Adrenal gland (tissue), 12 donors: ENCODE measurements around the gene OR5P2. TPM values are rescaled to one million over a fixed set of nuclear protein-coding genes. Genes with fewer than 3 reads are reported as not detected.
"Not testable (repeated sequence)": the region's sequence is repeated elsewhere in the genome, so short reads cannot be mapped to it uniquely, and the experiment has no call there.

Source experiments
- DNase-seq, 7 donors: peaks; one replicate each; pipeline ENCODE4 v3.0.0-alpha.2; 2019 to 2020
- H3K27ac ChIP-seq, 5 donors: fragments of 200-600 bp; sonication (generic) in 4 of 5; 1 replicate in 3 of 5; 2 replicates in 2 of 5; pipeline versions ENCODE4 v1.5.1 to v1.8.0; 2016 to 2020; ENCODE audit warnings: mild to moderate bottlenecking in 1 of 5
- H3K27me3 ChIP-seq: fragments of 200-600 bp; 2 replicates; pipeline ENCODE4 v1.8.0; 2021
- H3K36me3 ChIP-seq, 2 donors: fragments of 200-600 bp; replicated peaks in 1 of 2; 1 replicate in 1 of 2; 2 replicates in 1 of 2; pipeline versions ENCODE4 v1.5.1 to v1.8.0; 2018 to 2022
- H3K4me1 ChIP-seq, 2 donors: fragments of 200-600 bp; replicated peaks in 1 of 2; 1 replicate in 1 of 2; 2 replicates in 1 of 2; pipeline versions ENCODE4 v1.5.1 to v1.8.0; 2018 to 2021
- H3K4me3 ChIP-seq, 4 donors: fragments of 200-600 bp; sonication (generic) in 3 of 4; one replicate each; pipeline ENCODE4 v1.5.1; 2016 to 2018
- H3K9me3 ChIP-seq, 3 donors: fragments of 200-600 bp; sonication (generic) in 1 of 3; replicated peaks in 1 of 3; 1 replicate in 2 of 3; 2 replicates in 1 of 3; pipeline versions ENCODE4 v1.5.1 to v1.8.0; 2016 to 2021
- CTCF ChIP-seq, 6 experiments: fragments of 450-650 bp in 4 of 6; fragments of 200-600 bp in 2 of 6; sonication (generic) in 1 of 6; IDR thresholded peaks; 1 replicate in 5 of 6; 2 replicates in 1 of 6; pipeline versions ENCODE4 v1.5.1 to v1.8.0; 2016 to 2021; ENCODE audit warnings: antibody characterized with exemption in 6 of 6, mild to moderate bottlenecking in 2 of 6, moderate library complexity in 1 of 6
- POLR2A ChIP-seq, 2 donors: fragments of 450-650 bp; IDR thresholded peaks; one replicate each; pipeline ENCODE4 v1.6.1; 2017; ENCODE audit warnings: antibody characterized with exemption in 2 of 2, mild to moderate bottlenecking in 2 of 2, moderate library complexity in 1 of 2
- WGBS, 4 donors: extraction: QIAGEN DNeasy Blood & Tissue Kit in 2 of 4; methylation state at CpG; one replicate each; pipeline versions ENCODE4 v1.1.5 to v1.1.7; 2013 to 2017; 5-methylcytosine and 5-hydroxymethylcytosine counted together
- intact Hi-C, 2 donors: fragments of 100-400 bp; cut with DNase I; formaldehyde crosslinking; loops; one replicate each; pipeline versions ENCODE4 v1.14.1 to v1.15.0; 2022 to 2023
- polyA plus RNA-seq, 3 donors: library from polyadenylated mRNA; stranded (reverse); fragments of 200-250 nt in 2 of 3; fragments of 350-450 nt in 1 of 3; fragmentation: Illumina TruSeq in 1 of 3; extraction: RNeasy Lipid Tissue Mini Kit (QIAGEN cat#74804) in 1 of 3; gene quantifications; one replicate each; pipeline ENCODE4 v1.2.3, GENCODE V29; 2013 to 2014
- total RNA-seq, 9 donors: library from RNA; depleted of rRNA in 4 of 9; stranded (reverse); fragments of >200 nt in 4 of 9; fragments of 120-200 nt in 1 of 9; fragmentation: NEBNext Ultra II Directional in 1 of 9; extraction: Animal tissue kit (Norgen Biotek cat#: 25700) in 1 of 9; gene quantifications; one replicate each; pipeline versions ENCODE4 v1.1.0 to v1.2.4, GENCODE V29; 2013 to 2023
- donor health status: healthy with polysubstance abuse.
- donor health status: Bipolar disorder and iron deficiency.
- donor health status: DM: yes; HTN: yes; CAD: no.
- donor health status: DM: no; HTN: no; CAD: no.
- donor health status: DM: no; HTN: no; CAD: no.
- donor health status: DM: yes; HTN: yes; CAD: no.

OR5P2 gene
- total and polyA plus RNA-seq, 12 donors, result not detected

GRCh38 chr11:7840578-7840977, 43.8 kb upstream of the OR5P2 start:
- H3K9me3 ChIP-seq, result no peaks in the 10 kb centered on the region
- TF ChIP-seq POLR2A (IDR thresholded peaks at IDR 0.05) (no peak), CTCF (IDR thresholded peaks at IDR 0.05) (no peak)
- no peaks in the 10 kb centered on the region for H3K27me3 ChIP-seq
- intact Hi-C loops, result no loop called here
- no peak for DNase-seq
- no peaks in the 10 kb centered on the region for H3K36me3 ChIP-seq
- WGBS, 4 donors, result 41 to 70% (median 57%) methylated on average over 2 of the region's 2 CpGs
- no peak overlapping the region for H3K4me3 ChIP-seq
- no peaks in the 10 kb centered on the region for H3K4me1 ChIP-seq
- no peak overlapping the region for H3K27ac ChIP-seq

- no peak overlapping the region for H3K27ac ChIP-seq
- H3K36me3 ChIP-seq, result no peaks in the 10 kb centered on the region
- intact Hi-C loops, result no loop called here
- no peaks in the 10 kb centered on the region for H3K4me1 ChIP-seq
- H3K9me3 ChIP-seq, result no peaks in the 10 kb centered on the region
- no peak for DNase-seq
- TF ChIP-seq POLR2A (IDR thresholded peaks at IDR 0.05) (no peak), CTCF (IDR thresholded peaks at IDR 0.05) (no peak)
- no peak overlapping the region for H3K4me3 ChIP-seq
- H3K27me3 ChIP-seq, result no peaks in the 10 kb centered on the region
Observed at GRCh38 chr11:7833527-7833926, 36.8 kb upstream of the OR5P2 start.

GRCh38 chr11:7830740-7831139, 34.0 kb upstream of the OR5P2 start, which contains the start of gene OR5P3:
Gene OR5P3 (minus strand): TSS chr11:7830840.
- Histone ChIP-seq H3K27ac (no peak within 1 kb of the TSS), H3K4me3 (no peak within 1 kb of the TSS), H3K4me1 (no peaks in the 10 kb centered on the region), H3K27me3 (no peaks in the 10 kb centered on the region), H3K36me3 (no peaks in the 10 kb centered on the region), H3K9me3 (no peaks in the 10 kb centered on the region)
- no peak for DNase-seq
- intact Hi-C loops, result no loop called here
- TF ChIP-seq CTCF (IDR thresholded peaks at IDR 0.05), result no peak
- TF ChIP-seq POLR2A (IDR thresholded peaks at IDR 0.05), result no peak

- no peak for DNase-seq
- no peak overlapping the region for H3K4me3 ChIP-seq
- intact Hi-C loops, result no loop called here
- no peaks in the 10 kb centered on the region for H3K4me1 ChIP-seq
- WGBS, 4 donors, result 51 to 59% (median 53%) methylated on average over 3 of the region's 3 CpGs
- H3K36me3 ChIP-seq, result no peaks in the 10 kb centered on the region
- no peaks in the 10 kb centered on the region for H3K27me3 ChIP-seq
- TF ChIP-seq POLR2A (IDR thresholded peaks at IDR 0.05) (no peak), CTCF (IDR thresholded peaks at IDR 0.05) (no peak)
- no peak overlapping the region for H3K27ac ChIP-seq
- no peaks in the 10 kb centered on the region for H3K9me3 ChIP-seq
Observed at GRCh38 chr11:7826324-7826723, 29.6 kb upstream of the OR5P2 start.

- intact Hi-C loops, H3K36me3 ChIP-seq, H3K4me1 ChIP-seq, H3K27me3 ChIP-seq, H3K4me3 ChIP-seq, DNase-seq, H3K9me3 ChIP-seq, H3K27ac ChIP-seq: not testable (repeated sequence)
- WGBS, 4 donors, result 80 to 94% (median 88%) methylated on average over 3 of the region's 3 CpGs
Observed at GRCh38 chr11:7820417-7820816, 23.7 kb upstream of the OR5P2 start.

- intact Hi-C loops, result not testable (repeated sequence)
Observed at GRCh38 chr11:7814897-7815296, 18.2 kb upstream of the OR5P2 start.

GRCh38 chr11:7810301-7810700, 13.6 kb upstream of the OR5P2 start:
- DNase-seq, intact Hi-C loops, H3K4me1 ChIP-seq, H3K36me3 ChIP-seq, H3K9me3 ChIP-seq, H3K27ac ChIP-seq, H3K27me3 ChIP-seq, H3K4me3 ChIP-seq: not testable (repeated sequence)
- WGBS, 4 donors, result 63 to 79% (median 68%) methylated on average over 2 of the region's 2 CpGs

More at GRCh38 chr11:7814897-7815296, 18.2 kb upstream of the OR5P2 start:
- not testable (repeated sequence) for H3K36me3 ChIP-seq, H3K4me1 ChIP-seq, H3K4me3 ChIP-seq, DNase-seq, H3K9me3 ChIP-seq, H3K27ac ChIP-seq, H3K27me3 ChIP-seq
- WGBS, 4 donors, result 75 to 92% (median 81%) methylated on average over 2 of the region's 2 CpGs
